WTC11 (cell line): ENCODE results near the gene MAX. TPM values are rescaled to one million over a fixed set of nuclear protein-coding genes. Genes with fewer than 3 reads are reported as not detected.

Source experiments
- ATAC-seq: fragments of 200-7000 bp; cut with Tn5 transposase; 2 replicates; pipeline ENCODE4 v1.10.0; 2021; ENCODE audit warnings: mild to moderate bottlenecking, moderate library complexity
- CTCF ChIA-PET: fragments of 300-600 bp; sonication (Branson Sonifier 250); formaldehyde crosslinking; loops from one replicate; lab custom pipeline; 2021; ENCODE audit warnings: antibody characterized with exemption; lab: Charles Lee
- POLR2A ChIA-PET: fragments of 350-600 bp; sonication (Branson Sonifier 250); formaldehyde crosslinking; loops from one replicate; lab custom pipeline; 2021; ENCODE audit warnings: antibody characterized with exemption; lab: Charles Lee
- DNase-seq: peaks from one replicate; pipeline ENCODE4 v3.0.0; 2021; ENCODE audit warnings: low spot score
- H3K27ac Mint-ChIP-seq: 2 replicates; pipeline ENCODE4 v1.8.0; 2021; ENCODE audit warnings: mixed read lengths
- H3K27me3 Mint-ChIP-seq: 2 replicates; pipeline ENCODE4 v1.8.0; 2021; ENCODE audit warnings: low read depth, mild to moderate bottlenecking, moderate library complexity, mixed read lengths
- H3K36me3 Mint-ChIP-seq: 2 replicates; pipeline ENCODE4 v1.8.0; 2021; ENCODE audit warnings: mixed read lengths
- H3K4me1 Mint-ChIP-seq: 2 replicates; pipeline ENCODE4 v1.8.0; 2022; ENCODE audit warnings: mixed read lengths
- H3K4me3 Mint-ChIP-seq: 2 replicates; pipeline ENCODE4 v1.8.0; 2021; ENCODE audit warnings: mild to moderate bottlenecking, moderate library complexity, mixed read lengths
- H3K9me3 Mint-ChIP-seq: 2 replicates; pipeline ENCODE4 v1.8.0; 2021; ENCODE audit warnings: mixed read lengths
- ARID4B ChIP-seq: sonication (generic); formaldehyde crosslinking; IDR thresholded peaks from 2 replicates; pipeline ENCODE4 v1.8.0; 2023; ENCODE audit warnings: missing genetic modification reagents, mild to moderate bottlenecking, borderline replicate concordance
- CREM ChIP-seq: sonication (generic); formaldehyde crosslinking; IDR thresholded peaks from 2 replicates; pipeline ENCODE4 v1.8.1; 2022; ENCODE audit warnings: mild to moderate bottlenecking, missing genetic modification reagents, moderate library complexity
- ETV6 ChIP-seq: sonication (generic); formaldehyde crosslinking; IDR thresholded peaks from 2 replicates; pipeline ENCODE4 v1.8.1; 2022; ENCODE audit warnings: mild to moderate bottlenecking, missing genetic modification reagents
- FOXP1 ChIP-seq: sonication (generic); formaldehyde crosslinking; IDR thresholded peaks from 2 replicates; pipeline ENCODE4 v1.8.0; 2022; ENCODE audit warnings: missing genetic modification reagents, mild to moderate bottlenecking, moderate library complexity, borderline replicate concordance
- FOXP4 ChIP-seq: sonication (generic); formaldehyde crosslinking; IDR thresholded peaks from 2 replicates; pipeline ENCODE4 v1.8.0; 2022; ENCODE audit warnings: mild to moderate bottlenecking, missing genetic modification reagents
- HMGA2 ChIP-seq: fragments of 250-450 bp; sonication (Bioruptor Pico); IDR thresholded peaks from 2 replicates; pipeline ENCODE4 v1.4.0; 2021; ENCODE audit warnings: mild to moderate bottlenecking, moderate library complexity
- JAZF1 ChIP-seq: fragments of 250-450 bp; sonication (Bioruptor Pico); IDR thresholded peaks from 2 replicates; pipeline ENCODE4 v1.9.0; 2021; ENCODE audit warnings: moderate library complexity, mild to moderate bottlenecking, inconsistent platforms
- MAX ChIP-seq: sonication (generic); formaldehyde crosslinking; IDR thresholded peaks from 2 replicates; pipeline ENCODE4 v1.8.0; 2022; ENCODE audit warnings: mild to moderate bottlenecking, missing genetic modification reagents
- NR1H2 ChIP-seq: sonication (generic); formaldehyde crosslinking; IDR thresholded peaks from 2 replicates; pipeline ENCODE4 v1.9.0; 2021; ENCODE audit warnings: mild to moderate bottlenecking, moderate library complexity, missing genetic modification reagents
- NR3C1 ChIP-seq: sonication (generic); formaldehyde crosslinking; conservative IDR thresholded peaks from 2 replicates; pipeline ENCODE4 v1.8.1; 2023; ENCODE audit warnings: low read depth, mild to moderate bottlenecking, missing genetic modification reagents
- PREB ChIP-seq: sonication (generic); formaldehyde crosslinking; IDR thresholded peaks from 2 replicates; pipeline ENCODE4 v1.8.1; 2022; ENCODE audit warnings: mild to moderate bottlenecking, missing genetic modification reagents, moderate library complexity, borderline replicate concordance
- PRRX2 ChIP-seq: fragments of 250-450 bp; sonication (Bioruptor Pico); IDR thresholded peaks from 2 replicates; pipeline ENCODE4 v1.8.0; 2021; ENCODE audit warnings: mild to moderate bottlenecking
- TCF7 ChIP-seq: sonication (generic); formaldehyde crosslinking; IDR thresholded peaks from 2 replicates; pipeline ENCODE4 v1.8.0; 2022; ENCODE audit warnings: mild to moderate bottlenecking, low read depth, missing genetic modification reagents, moderate library complexity
- TEAD4 ChIP-seq: sonication (generic); formaldehyde crosslinking; IDR thresholded peaks from 2 replicates; pipeline ENCODE4 v1.8.0; 2022; ENCODE audit warnings: mild to moderate bottlenecking, missing genetic modification reagents
- ZNF232 ChIP-seq: sonication (generic); formaldehyde crosslinking; IDR thresholded peaks from 2 replicates; pipeline ENCODE4 v1.8.0; 2022; ENCODE audit warnings: mild to moderate bottlenecking, missing genetic modification reagents
- ZNF396 ChIP-seq: fragments of 250-450 bp; sonication (Bioruptor Pico); IDR thresholded peaks from 2 replicates; pipeline ENCODE4 v1.8.0; 2021; ENCODE audit warnings: mild to moderate bottlenecking, moderate library complexity, borderline replicate concordance
- ZNF416 ChIP-seq: fragments of 250-450 bp; sonication (Bioruptor Pico); IDR thresholded peaks from 2 replicates; pipeline ENCODE4 v1.9.0; 2021; ENCODE audit warnings: mild to moderate bottlenecking, inconsistent platforms
- total RNA-seq: library from RNA; stranded (reverse); gene quantifications from 3 replicates; pipeline ENCODE4 v1.2.3, GENCODE V29; 2021

The MAX gene
- total RNA-seq, 1 experiment from 2014 or later = 58.5 TPM

- TF ChIP-seq MAX (CRISPR knock-in tag) = no peak
- TF ChIP-seq, all 79 proteins: peak for 0
Observed at GRCh38 chr14:65098586-65098985, 3.7 kb downstream of the MAX start (continued).

GRCh38 chr14:65096323-65097089 lies 5.8 kb downstream of the MAX start:
- Mint-ChIP-seq H3K4me1 (peaks cover 21% of the 10 kb centered on the region), H3K36me3 (peaks cover 46% of the 10 kb centered on the region), H3K9me3 (no peaks in the 10 kb centered on the region), H3K4me3 (no peak overlapping the region), H3K27me3 (no peaks in the 10 kb centered on the region), H3K27ac (no peak overlapping the region)
- no peak for ATAC-seq
- ChIA-PET POLR2A (no interaction called here), CTCF (no interaction called here)
- no peak for DNase-seq
- TF ChIP-seq ZNF232 (CRISPR knock-in tag) = no peak
- TF ChIP-seq HMGA2 (CRISPR knock-in tag) = no peak
- TF ChIP-seq NR3C1 (CRISPR knock-in tag) = no peak
- TF ChIP-seq TCF7 (CRISPR knock-in tag) = no peak
- TF ChIP-seq FOXP1 = no peak
- TF ChIP-seq ETV6 = no peak
- no peak for TF ChIP-seq TEAD4 (CRISPR knock-in tag)
- no peak for TF ChIP-seq ARID4B (CRISPR knock-in tag)

GRCh38 chr14:65095633-65096205 lies 6.6 kb downstream of the MAX start:
- H3K27ac Mint-ChIP-seq = no peak overlapping the region
- H3K27me3 Mint-ChIP-seq = no peaks in the 10 kb centered on the region; the same call in 1 of the 2 replicates
- H3K36me3 Mint-ChIP-seq = peaks cover 50% of the 10 kb centered on the region
- POLR2A ChIA-PET = no interaction called here
- no peak for TF ChIP-seq NR1H2 (CRISPR knock-in tag)
- TF ChIP-seq ZNF396 (CRISPR knock-in tag) = no peak
- TF ChIP-seq JAZF1 (CRISPR knock-in tag) = no peak
- no peak for TF ChIP-seq ETV6
- no peak for TF ChIP-seq PRRX2
- no peak for TF ChIP-seq CREM (CRISPR knock-in tag)
- TF ChIP-seq PREB (CRISPR knock-in tag) = no peak
- no peak for TF ChIP-seq ZNF416 (CRISPR knock-in tag)
- TF ChIP-seq FOXP4 = no peak
- no peaks in the 10 kb centered on the region for H3K9me3 Mint-ChIP-seq
- CTCF ChIA-PET = interaction anchor here (0.9 kb wide), 1 partner anchor 19 kb away, joined by 3 read pairs; no protein-coding TSS in a partner anchor
- peaks cover 14% of the 10 kb centered on the region for H3K4me1 Mint-ChIP-seq
- H3K4me3 Mint-ChIP-seq = no peak overlapping the region
- DNase-seq (no peak), ATAC-seq (no peak)
